GM18498 (cell line): ENCODE results near the gene DUSP22.

ENCODE experiments used
- ATAC-seq: cut with Tn5 transposase; IDR thresholded peaks from one replicate; pipeline ENCODE4 v1.9.1; 2021; ENCODE audit warnings: mild to moderate bottlenecking, moderate library complexity; ENCODE audit not compliant: unreplicated experiment

DUSP22 gene

DNA sequence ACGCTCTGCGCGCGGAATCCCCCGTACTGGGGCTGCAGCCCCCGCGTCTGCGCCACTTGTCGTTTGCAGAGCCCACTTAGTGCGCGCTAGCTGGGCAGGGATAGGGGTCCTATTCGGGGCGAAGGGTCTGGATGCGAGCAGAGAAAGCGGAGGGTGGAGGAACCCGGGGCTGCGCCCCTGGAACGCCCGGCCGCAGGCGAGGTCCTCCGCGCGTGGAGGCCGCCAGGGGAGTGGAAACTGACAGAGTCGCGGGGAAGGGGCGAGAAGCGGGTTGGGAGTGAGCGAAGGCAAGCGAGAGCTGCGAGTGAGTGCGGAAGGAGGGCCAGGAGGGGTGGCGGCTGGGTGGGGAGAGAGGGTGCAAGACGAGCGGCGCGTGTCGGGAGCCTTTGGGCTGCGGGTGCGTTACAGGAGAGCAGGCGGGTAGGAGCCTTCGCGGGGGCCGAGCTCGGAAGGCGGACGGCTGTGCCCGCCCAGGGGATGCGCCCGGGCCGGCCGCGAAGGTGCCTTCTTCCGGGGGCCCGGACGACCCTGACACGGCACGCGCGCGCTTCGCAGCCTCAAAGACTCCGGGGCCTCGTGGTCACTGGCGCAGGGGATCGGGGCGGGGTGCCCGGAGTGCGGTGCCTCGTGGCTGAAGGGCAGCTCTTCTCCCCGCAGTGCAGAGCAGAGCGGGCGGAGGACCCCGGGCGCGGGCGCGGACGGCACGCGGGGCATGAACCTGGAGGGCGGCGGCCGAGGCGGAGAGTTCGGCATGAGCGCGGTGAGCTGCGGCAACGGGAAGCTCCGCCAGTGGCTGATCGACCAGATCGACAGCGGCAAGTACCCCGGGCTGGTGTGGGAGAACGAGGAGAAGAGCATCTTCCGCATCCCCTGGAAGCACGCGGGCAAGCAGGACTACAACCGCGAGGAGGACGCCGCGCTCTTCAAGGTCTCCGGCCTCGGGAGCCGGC is 100.4 kb downstream of the DUSP22 start:
- ATAC-seq, result no peak

GRCh38 chr6:393391-394221 is 101.3 kb downstream of the DUSP22 start:
- ATAC-seq, result no peak

- ATAC-seq, result no peak
These were observed 102.5 kb downstream of the DUSP22 start for GRCh38 chr6:394641-395289.

- no peak for ATAC-seq
These were observed 103.3 kb downstream of the DUSP22 start for GRCh38 chr6:395432-396125.

DNA sequence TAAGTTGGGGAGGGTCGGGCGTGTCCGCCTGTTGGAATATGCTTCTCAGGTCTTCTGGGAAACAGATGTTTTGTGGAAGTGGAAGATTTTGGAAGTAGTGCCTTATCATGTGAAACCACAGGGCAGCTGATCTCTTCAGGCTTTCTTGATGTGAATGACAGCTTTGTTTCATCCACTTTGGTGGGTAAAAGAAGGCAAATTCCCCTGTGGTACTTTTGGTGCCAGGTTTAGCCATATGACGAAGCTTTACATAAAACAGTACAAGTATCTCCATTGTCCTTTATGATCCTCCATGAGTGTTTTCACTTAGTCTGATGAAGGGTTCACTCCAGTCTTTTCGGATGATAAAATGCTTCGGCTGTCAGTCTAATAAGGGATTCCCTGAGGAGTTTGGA is 103.8 kb downstream of the DUSP22 start:
- no peak for ATAC-seq

DNA sequence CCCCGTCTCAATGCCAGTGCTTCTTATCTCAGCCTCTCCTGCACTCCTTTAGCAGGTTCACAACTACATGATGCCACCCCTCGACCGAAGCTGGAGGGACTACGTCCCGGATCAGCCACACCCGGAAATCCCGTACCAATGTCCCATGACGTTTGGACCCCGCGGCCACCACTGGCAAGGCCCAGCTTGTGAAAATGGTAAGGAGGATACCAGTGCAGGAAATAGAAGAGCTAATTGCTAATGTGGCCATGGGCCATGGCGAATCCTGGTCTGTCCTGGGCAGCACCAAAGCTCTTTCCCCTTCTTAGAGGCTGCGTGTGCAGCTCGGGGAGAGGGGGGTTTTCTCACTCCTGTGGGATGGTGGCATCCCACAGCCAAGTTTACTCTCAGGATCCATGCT is 104.8 kb downstream of the DUSP22 start:
- ATAC-seq, result no peak

DNA sequence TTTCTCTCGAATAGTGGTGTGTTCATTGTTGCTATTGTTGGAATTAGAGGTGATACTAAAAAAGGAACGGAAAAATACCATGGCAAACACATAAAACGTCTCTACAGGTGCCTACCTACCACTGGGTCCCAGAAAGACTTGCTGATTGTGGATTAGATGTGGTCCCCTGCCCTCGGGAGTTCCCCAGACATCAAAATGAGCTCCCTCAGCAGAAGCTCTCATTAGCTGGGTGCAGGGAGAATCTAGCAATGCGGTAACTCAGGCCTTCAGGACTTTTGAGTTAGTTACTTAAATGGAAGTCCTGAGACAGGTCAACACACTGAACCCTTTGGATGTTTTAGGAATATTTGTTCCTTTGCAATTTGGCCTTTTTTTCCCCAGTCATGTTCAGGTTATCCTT is 105.3 kb downstream of the DUSP22 start:
- no peak for ATAC-seq

DNA sequence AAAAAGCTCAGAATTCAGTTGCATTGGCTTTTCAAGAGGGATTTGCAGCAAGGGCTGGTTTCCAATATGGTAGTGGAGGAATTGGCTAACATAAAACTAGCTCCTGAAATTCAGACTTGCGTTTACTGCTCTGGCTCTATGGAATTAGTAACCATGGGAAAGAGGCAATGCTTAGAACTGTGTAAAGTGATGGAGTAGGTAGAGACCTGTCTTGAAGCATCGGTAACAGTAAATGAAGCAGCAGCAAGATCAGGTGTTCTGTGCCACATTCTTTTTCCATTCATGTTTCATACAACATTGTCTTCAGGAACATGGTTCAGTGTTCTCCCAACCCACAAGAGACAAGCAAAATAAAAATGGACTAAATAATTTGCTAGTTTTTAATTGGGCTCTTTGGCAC is 105.8 kb downstream of the DUSP22 start:
- ATAC-seq, result no peak

DNA sequence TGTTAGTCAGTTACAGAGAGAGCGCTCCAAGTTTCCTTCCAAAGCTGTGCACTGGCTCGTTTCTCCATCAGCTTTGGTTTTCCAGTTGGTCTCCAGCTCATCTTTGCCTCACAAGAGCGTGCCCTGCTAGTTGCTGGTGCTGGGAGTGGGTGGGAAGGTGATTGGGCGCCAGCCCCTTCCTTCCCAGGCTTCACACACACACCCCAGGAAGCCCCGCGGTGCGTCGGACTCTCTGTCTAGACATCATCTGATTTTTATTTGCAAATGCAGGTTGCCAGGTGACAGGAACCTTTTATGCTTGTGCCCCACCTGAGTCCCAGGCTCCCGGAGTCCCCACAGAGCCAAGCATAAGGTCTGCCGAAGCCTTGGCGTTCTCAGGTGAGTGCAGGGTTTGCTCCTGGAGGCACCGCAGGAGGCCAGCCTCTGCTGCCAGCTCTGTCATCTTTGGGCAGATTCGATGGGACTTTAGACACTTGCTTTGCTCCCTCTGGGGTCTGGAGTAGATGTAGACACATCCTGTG is 106.3 kb downstream of the DUSP22 start:
- ATAC-seq, result no peak

- ATAC-seq, result peak; percentile 53
These were observed 107.7 kb downstream of the DUSP22 start for GRCh38 chr6:399785-400534.

- ATAC-seq, result no peak
These were observed 108.5 kb downstream of the DUSP22 start for GRCh38 chr6:400815-401214.
